ENCODE data around the gene PAQR5. TPM values are rescaled to one million over a fixed set of nuclear protein-coding genes. Genes with fewer than 3 reads are reported as not detected.

The PAQR5 gene
- total and polyA plus RNA-seq, 9 of the 15 experiments (the other 6 are each of a cell fraction or from before 2014, with no cell fraction given), result 0.04 to 0.08 TPM; not detected in 7

DNA sequence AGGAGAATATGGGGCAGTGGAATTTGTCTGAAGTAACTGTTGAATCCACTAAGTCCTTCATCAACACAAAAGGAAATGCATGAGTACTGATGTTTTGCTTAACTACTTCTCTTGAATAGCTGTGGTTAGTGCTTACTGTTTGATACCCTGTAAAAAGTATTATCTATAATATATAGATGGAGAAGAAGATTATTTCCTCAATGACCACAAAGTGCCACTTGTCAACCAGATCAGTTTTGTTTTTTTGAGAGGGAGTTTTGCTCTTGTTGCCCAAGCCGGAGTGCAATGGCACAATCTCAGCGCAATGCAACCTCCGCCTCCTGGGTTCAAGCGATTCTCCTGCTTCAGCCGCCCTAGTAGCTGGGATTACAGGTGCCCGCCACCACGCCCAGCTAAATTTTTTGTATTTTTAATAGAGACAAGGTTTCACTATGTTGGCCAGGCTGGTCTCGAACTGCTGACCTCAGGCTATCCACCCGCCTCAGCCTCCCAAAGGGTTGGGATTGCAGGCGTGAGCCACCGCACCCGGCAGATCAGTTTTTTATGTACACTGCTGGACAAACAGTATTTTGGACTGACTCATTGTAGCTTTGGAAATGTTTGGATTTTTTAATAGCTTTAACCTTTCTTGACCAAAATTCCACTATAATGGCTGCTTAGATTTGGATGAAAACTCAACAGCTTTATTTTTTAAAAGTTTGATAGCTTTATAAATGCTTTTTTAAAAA lies 152.4 kb downstream of the PAQR5 start:
- in situ Hi-C loops (cut with MboI), result no loop called here
- peak overlapping the region; percentile 98 for H3K4me3 ChIP-seq
- WGBS (ENCODE audit: insufficient coverage, low coverage, missing lambda C conversion rate), result 43% methylated on average over 12 of the region's 12 CpGs
- H3K4me2 ChIP-seq (ENCODE audit: insufficient read depth, low read length), result peak overlapping the region; percentile 88
- H4K20me1 ChIP-seq (replicated peaks; ENCODE audit: control insufficient read depth, insufficient read depth, low read length), result peaks cover 31% of the 10 kb centered on the region
- peaks cover 5% of the 10 kb centered on the region for H3K9me1 ChIP-seq (ENCODE audit: control insufficient read depth, insufficient read depth, low read length)
- H3K9ac ChIP-seq (ENCODE audit: insufficient read depth in 1 of 2, low read depth in 2 of 2, low read length in 2 of 2), result peak overlapping the region; percentile 43 to 94; a peak in 2 of 4 replicates
- H3K4me1 ChIP-seq (replicated peaks in 1 of 2; ENCODE audit: control insufficient read depth in 2 of 2, insufficient read depth in 2 of 2, low read length in 2 of 2), result peaks cover 9 to 12% of the 10 kb centered on the region in 2 experiments; a peak in 4 of 5 replicates
- H2AFZ ChIP-seq (ENCODE audit: low read depth, low read length), result peak overlapping the region; percentile 86
- peak in 1 of 4 experiments; percentile 40 for DNase-seq (ENCODE audit: extremely low read depth in 1 of 4, low spot score in 3 of 4)
- BruUV-seq (replicated peaks), result no TSS peak
- CTCF ChIA-PET (ENCODE audit: low intra/inter-chr PET ratio), result no interaction called here
- no peaks in the 10 kb centered on the region for H3K27me3 ChIP-seq (ENCODE audit: control insufficient read depth in 2 of 2, insufficient read depth in 2 of 2, low read length in 2 of 2)
- H3K36me3 ChIP-seq (ENCODE audit: control insufficient read depth, insufficient read depth, low read length), result peaks cover 58% of the 10 kb centered on the region
- intact Hi-C loops (cut with micrococcal nuclease), result loop anchor here (5.0 kb wide), 1 partner anchor 34 kb away; no protein-coding TSS in a partner anchor
- H3K79me2 ChIP-seq (ENCODE audit: control insufficient read depth, insufficient read depth, low read length), result peaks cover 50% of the 10 kb centered on the region
- H3K9me3 ChIP-seq (replicated peaks; ENCODE audit: control insufficient read depth, insufficient read depth, low read depth, low read length), result no peaks in the 10 kb centered on the region
- POLR2A ChIA-PET, result interaction anchor here (0.6 to 5.9 kb wide), 9 partner anchors 9 to 36 kb away, joined by 3 to 127 read pairs (median 25); partner anchors contain the start of gene KIF23
- peak overlapping the region; percentile 90; the same call in 2 of the 3 replicates for H3K27ac ChIP-seq (ENCODE audit: extremely low read depth, low read depth, low read length)
- FAIRE-seq, result no peak
- ATAC-seq, result no peak
- TF ChIP-seq HNRNPL (IDR thresholded peaks at IDR 0.05; ENCODE audit: low read depth, low read length) (no peak), TAL1 (IDR thresholded peaks at IDR 0.05) (no peak), MECOM (CRISPR knock-in tag; IDR thresholded peaks at IDR 0.05) (no peak), NEUROD1 (IDR thresholded peaks at IDR 0.05; ENCODE audit: borderline replicate concordance, low read depth, low read length, partially characterized antibody) (no peak), FOXP1 (CRISPR knock-in tag; IDR thresholded peaks at IDR 0.05) (no peak)
- TF ChIP-seq, protein P1, sequence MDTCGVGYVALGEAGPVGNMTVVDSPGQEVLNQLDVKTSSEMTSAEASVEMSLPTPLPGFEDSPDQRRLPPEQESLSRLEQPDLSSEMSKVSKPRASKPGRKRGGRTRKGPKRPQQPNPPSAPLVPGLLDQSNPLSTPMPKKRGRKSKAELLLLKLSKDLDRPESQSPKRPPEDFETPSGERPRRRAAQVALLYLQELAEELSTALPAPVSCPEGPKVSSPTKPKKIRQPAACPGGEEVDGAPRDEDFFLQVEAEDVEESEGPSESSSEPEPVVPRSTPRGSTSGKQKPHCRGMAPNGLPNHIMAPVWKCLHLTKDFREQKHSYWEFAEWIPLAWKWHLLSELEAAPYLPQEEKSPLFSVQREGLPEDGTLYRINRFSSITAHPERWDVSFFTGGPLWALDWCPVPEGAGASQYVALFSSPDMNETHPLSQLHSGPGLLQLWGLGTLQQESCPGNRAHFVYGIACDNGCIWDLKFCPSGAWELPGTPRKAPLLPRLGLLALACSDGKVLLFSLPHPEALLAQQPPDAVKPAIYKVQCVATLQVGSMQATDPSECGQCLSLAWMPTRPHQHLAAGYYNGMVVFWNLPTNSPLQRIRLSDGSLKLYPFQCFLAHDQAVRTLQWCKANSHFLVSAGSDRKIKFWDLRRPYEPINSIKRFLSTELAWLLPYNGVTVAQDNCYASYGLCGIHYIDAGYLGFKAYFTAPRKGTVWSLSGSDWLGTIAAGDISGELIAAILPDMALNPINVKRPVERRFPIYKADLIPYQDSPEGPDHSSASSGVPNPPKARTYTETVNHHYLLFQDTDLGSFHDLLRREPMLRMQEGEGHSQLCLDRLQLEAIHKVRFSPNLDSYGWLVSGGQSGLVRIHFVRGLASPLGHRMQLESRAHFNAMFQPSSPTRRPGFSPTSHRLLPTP (IDR thresholded peaks at IDR 0.05; ENCODE audit: borderline replicate concordance, extremely low read depth, insufficient read length), result peak; percentile 15
- TF ChIP-seq, protein P2, sequence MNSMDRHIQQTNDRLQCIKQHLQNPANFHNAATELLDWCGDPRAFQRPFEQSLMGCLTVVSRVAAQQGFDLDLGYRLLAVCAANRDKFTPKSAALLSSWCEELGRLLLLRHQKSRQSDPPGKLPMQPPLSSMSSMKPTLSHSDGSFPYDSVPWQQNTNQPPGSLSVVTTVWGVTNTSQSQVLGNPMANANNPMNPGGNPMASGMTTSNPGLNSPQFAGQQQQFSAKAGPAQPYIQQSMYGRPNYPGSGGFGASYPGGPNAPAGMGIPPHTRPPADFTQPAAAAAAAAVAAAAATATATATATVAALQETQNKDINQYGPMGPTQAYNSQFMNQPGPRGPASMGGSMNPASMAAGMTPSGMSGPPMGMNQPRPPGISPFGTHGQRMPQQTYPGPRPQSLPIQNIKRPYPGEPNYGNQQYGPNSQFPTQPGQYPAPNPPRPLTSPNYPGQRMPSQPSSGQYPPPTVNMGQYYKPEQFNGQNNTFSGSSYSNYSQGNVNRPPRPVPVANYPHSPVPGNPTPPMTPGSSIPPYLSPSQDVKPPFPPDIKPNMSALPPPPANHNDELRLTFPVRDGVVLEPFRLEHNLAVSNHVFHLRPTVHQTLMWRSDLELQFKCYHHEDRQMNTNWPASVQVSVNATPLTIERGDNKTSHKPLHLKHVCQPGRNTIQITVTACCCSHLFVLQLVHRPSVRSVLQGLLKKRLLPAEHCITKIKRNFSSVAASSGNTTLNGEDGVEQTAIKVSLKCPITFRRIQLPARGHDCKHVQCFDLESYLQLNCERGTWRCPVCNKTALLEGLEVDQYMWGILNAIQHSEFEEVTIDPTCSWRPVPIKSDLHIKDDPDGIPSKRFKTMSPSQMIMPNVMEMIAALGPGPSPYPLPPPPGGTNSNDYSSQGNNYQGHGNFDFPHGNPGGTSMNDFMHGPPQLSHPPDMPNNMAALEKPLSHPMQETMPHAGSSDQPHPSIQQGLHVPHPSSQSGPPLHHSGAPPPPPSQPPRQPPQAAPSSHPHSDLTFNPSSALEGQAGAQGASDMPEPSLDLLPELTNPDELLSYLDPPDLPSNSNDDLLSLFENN (IDR thresholded peaks at IDR 0.05; ENCODE audit: low read depth in 2 of 2, low read length in 2 of 2), result no peak
- TF ChIP-seq, protein P3, sequence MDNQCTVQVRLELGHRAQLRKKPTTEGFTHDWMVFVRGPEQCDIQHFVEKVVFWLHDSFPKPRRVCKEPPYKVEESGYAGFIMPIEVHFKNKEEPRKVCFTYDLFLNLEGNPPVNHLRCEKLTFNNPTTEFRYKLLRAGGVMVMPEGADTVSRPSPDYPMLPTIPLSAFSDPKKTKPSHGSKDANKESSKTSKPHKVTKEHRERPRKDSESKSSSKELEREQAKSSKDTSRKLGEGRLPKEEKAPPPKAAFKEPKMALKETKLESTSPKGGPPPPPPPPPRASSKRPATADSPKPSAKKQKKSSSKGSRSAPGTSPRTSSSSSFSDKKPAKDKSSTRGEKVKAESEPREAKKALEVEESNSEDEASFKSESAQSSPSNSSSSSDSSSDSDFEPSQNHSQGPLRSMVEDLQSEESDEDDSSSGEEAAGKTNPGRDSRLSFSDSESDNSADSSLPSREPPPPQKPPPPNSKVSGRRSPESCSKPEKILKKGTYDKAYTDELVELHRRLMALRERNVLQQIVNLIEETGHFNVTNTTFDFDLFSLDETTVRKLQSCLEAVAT (IDR thresholded peaks at IDR 0.05), result 0 out of 4 replicates have a peak, but pooled peaks of 1 of the 2 experiments have one; percentile 58
- TF ChIP-seq, protein P4, sequence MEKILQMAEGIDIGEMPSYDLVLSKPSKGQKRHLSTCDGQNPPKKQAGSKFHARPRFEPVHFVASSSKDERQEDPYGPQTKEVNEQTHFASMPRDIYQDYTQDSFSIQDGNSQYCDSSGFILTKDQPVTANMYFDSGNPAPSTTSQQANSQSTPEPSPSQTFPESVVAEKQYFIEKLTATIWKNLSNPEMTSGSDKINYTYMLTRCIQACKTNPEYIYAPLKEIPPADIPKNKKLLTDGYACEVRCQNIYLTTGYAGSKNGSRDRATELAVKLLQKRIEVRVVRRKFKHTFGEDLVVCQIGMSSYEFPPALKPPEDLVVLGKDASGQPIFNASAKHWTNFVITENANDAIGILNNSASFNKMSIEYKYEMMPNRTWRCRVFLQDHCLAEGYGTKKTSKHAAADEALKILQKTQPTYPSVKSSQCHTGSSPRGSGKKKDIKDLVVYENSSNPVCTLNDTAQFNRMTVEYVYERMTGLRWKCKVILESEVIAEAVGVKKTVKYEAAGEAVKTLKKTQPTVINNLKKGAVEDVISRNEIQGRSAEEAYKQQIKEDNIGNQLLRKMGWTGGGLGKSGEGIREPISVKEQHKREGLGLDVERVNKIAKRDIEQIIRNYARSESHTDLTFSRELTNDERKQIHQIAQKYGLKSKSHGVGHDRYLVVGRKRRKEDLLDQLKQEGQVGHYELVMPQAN (IDR thresholded peaks at IDR 0.05; ENCODE audit: borderline replicate concordance), result 0 out of 2 replicates have a peak, but pooled peaks have one; percentile 15
